ENCODE measurements around the gene FSD2.

FSD2 gene

DNA sequence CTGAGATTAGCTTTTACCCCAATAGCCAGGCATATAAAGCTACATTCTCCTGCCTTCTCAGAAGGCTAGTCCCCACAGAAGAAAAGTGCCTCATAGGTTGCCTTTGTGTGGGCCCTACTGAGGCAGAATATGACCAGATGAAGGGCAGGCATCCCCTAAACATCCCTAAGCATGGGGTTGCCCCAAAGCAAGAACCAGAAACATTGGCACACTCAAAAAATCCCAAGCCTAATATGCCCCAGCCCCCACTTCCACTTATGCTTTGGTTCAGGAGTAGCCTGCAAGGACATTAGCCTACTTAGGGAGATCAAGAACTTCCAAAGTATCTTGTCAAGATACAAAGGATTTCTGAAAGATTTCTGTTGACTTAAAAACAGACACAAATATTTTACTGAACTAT is 33.3 kb upstream of the FSD2 start:
- no peak overlapping the region for H3K27ac ChIP-seq
- TF ChIP-seq CTCF (conservative IDR thresholded peaks at IDR 0.05) (no peak), ZFX (IDR thresholded peaks at IDR 0.05) (no peak)

DNA sequence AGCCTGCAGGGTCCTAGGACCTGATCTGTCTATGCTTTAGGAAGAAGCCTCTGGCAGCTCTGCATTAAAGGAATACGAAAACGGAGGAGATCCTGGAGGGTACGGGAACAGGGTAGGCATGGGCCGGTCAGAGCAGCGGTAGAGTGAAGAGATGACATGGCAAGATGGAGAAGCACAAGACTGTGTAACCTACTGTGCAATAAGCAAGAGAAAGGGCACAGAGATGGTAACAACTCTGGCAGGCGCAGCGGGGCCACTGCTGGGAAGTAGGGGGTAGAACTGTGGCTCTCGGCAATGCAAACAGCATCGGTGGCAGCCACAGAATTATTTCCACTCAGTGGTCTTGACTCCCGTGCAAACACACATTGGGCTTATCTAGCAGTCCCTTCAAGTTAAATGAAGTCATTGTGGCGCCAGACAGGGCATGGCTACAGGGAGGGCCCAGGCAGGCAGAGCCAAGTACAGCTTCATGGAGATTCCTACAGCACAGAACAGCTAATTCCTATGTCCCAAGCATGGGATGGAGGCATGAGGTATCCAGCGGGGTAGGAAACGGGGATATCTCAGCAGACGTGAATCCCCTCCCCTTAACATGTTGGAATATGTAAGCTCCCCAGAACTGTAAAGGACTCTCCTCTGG is 32.3 kb upstream of the FSD2 start:
- no peak overlapping the region for H3K27ac ChIP-seq
- TF ChIP-seq CTCF (conservative IDR thresholded peaks at IDR 0.05) (no peak), ZFX (IDR thresholded peaks at IDR 0.05) (no peak)

DNA sequence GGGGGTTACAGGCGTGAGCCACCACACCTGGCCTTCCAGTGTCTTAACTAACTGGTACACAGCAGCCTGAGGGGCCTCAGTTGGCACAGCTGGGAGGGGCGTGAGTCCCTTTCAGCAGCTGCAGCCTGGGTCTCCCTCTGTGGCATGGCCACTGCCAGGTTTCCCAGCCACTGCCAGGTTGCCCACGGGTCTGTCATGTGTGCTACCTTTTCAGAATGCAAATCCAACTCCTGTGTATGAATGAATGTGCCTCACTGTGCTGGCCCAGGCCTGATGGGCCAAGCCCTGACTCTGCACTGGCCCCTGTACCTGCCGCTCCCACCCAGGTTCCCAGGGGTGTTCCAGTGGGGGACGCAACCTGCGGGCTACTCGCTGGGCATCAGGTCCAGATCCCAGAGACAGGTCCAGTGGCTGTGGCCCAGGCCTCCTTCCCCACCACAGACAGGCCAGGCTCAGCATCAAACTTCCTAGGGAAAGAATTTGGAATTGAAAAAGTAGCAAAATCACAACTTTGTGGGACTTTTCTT is 29.6 kb upstream of the FSD2 start:
- no peak for TF ChIP-seq CTCF (conservative IDR thresholded peaks at IDR 0.05)
- no peak for TF ChIP-seq ZFX (IDR thresholded peaks at IDR 0.05)
- H3K27ac ChIP-seq = no peak overlapping the region

GRCh38 chr15:82833362-82833682 is 27.5 kb upstream of the FSD2 start:
- H3K27ac ChIP-seq = no peak overlapping the region
- TF ChIP-seq ZFX (IDR thresholded peaks at IDR 0.05) (no peak), CTCF (conservative IDR thresholded peaks at IDR 0.05) (no peak)

DNA sequence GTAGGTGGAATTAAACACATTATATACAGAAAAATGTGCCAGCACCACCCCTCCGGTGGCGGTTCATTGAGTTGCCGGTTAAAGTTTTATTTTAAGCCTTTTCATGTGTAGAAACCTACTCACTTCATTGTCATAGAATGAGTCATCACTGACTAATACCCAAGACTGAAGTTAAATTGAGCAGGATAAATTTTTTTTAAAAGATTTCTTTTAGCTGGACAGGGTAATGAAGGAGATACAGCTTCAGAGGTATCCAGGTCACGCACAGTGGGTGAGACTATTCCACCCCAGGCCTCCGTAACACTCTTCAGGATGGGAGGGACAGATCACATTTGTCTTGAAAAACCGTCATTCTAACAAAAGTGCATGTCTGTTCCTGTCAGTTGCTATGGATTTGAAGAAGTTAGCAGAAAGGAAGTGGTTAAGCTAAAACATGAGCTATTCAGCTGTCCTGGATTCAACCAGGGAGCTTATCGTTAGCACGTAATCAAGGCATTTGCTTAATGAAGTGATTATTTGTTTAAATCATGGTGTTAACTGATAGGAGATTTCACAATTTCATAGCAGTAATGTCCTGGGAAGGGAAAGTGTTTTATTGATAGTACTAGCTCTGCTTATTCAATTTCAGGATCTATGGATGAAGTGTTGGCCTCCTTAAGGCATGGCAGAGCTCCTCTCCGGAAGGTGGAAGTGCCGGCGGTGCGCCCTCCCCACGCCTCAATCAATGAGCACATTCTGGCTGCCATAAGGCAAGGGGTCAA is 26.9 kb upstream of the FSD2 start:
- TF ChIP-seq CTCF (conservative IDR thresholded peaks at IDR 0.05) (no peak), ZFX (IDR thresholded peaks at IDR 0.05) (no peak)
- no peak overlapping the region for H3K27ac ChIP-seq

GRCh38 chr15:82831894-82832600 is 26.2 kb upstream of the FSD2 start:
- TF ChIP-seq CTCF (conservative IDR thresholded peaks at IDR 0.05) (no peak), ZFX (IDR thresholded peaks at IDR 0.05) (no peak)
- H3K27ac ChIP-seq = no peak overlapping the region

Measured in C4-2B (cell line).